ENCODE data around the gene CYBC1. TPM values are rescaled to one million over a fixed set of nuclear protein-coding genes. Genes with fewer than 3 reads are reported as not detected.

The CYBC1 gene
- total and polyA plus RNA-seq, 9 donors, result 34.0 to 101 (median 58.6) TPM

- Histone ChIP-seq H3K4me3 (no peak overlapping the region), H3K27me3 (no peaks in the 10 kb centered on the region), H3K9me3 (no peaks in the 10 kb centered on the region), H3K27ac (no peak overlapping the region), H3K36me3 (no peaks in the 10 kb centered on the region), H3K4me1 (ENCODE audit: insufficient read depth) (peaks cover 3% of the 10 kb centered on the region)
- 64 to 75% (median 72%) methylated on average over 12 of the region's 12 CpGs for WGBS, 3 donors
- intact Hi-C loops (cut with DNase I), result loop anchor here in 3 of 4 donors (5.0 to 10.0 kb wide), 3 partner anchors 56 to 141 kb away; partner anchors contain the start of gene TEX19 (in 1 of the 3)
- TF ChIP-seq EP300 (IDR thresholded peaks at IDR 0.05) (no peak), CTCF (IDR thresholded peaks at IDR 0.05) (no peak), POLR2A (IDR thresholded peaks at IDR 0.05) (no peak)
- DNase-seq, result no peak
These were observed 45.4 kb upstream of the CYBC1 start for GRCh38 chr17:82495844-82496528.

- intact Hi-C loops (cut with DNase I), result loop anchor here (5.0 to 10.0 kb wide), 4 partner anchors 48 to 140 kb away; partner anchors contain the start of gene TEX19 (in 1 of the 4)
- peaks cover 3% of the 10 kb centered on the region for H3K4me1 ChIP-seq (ENCODE audit: insufficient read depth)
- WGBS, 3 donors, result 7 to 9% (median 8%) methylated on average over 17 of the region's 17 CpGs
- no peaks in the 10 kb centered on the region for H3K36me3 ChIP-seq
- TF ChIP-seq CTCF (IDR thresholded peaks at IDR 0.05) (peak; percentile 79 to 91 (median 91)), POLR2A (IDR thresholded peaks at IDR 0.05) (peak; percentile 20), EP300 (IDR thresholded peaks at IDR 0.05) (no peak)
- peak overlapping the region in 1 of 2 donors; percentile 29 for H3K27ac ChIP-seq
- no peaks in the 10 kb centered on the region for H3K9me3 ChIP-seq
- H3K4me3 ChIP-seq, result no peak overlapping the region
- no peaks in the 10 kb centered on the region for H3K27me3 ChIP-seq
- peak; percentile 91 to 95 (median 93) for DNase-seq
These were observed 43.9 kb upstream of the CYBC1 start for GRCh38 chr17:82494236-82495055.

- Histone ChIP-seq H3K27ac (no peak overlapping the region), H3K4me3 (no peak overlapping the region), H3K36me3 (no peaks in the 10 kb centered on the region), H3K4me1 (ENCODE audit: insufficient read depth) (peaks cover 3% of the 10 kb centered on the region), H3K27me3 (no peaks in the 10 kb centered on the region), H3K9me3 (no peaks in the 10 kb centered on the region)
- DNase-seq, result no peak
- whole genome bisulfite sequencing, 3 donors, result 79 to 86% (median 81%) methylated on average over 12 of the region's 12 CpGs
- no peak for TF ChIP-seq CTCF (IDR thresholded peaks at IDR 0.05)
- no peak for TF ChIP-seq EP300 (IDR thresholded peaks at IDR 0.05)
- TF ChIP-seq POLR2A (IDR thresholded peaks at IDR 0.05), result no peak
- intact Hi-C loops (cut with DNase I), result loop anchor here in 3 of 4 donors (5.0 to 10.0 kb wide), 3 partner anchors 49 to 139 kb away; partner anchors contain the start of gene TEX19 (in 1 of the 3)
These were observed 42.8 kb upstream of the CYBC1 start for GRCh38 chr17:82493226-82493781.

- Histone ChIP-seq H3K36me3 (no peaks in the 10 kb centered on the region), H3K4me3 (no peak overlapping the region), H3K27ac (no peak overlapping the region), H3K9me3 (no peaks in the 10 kb centered on the region), H3K27me3 (no peaks in the 10 kb centered on the region), H3K4me1 (ENCODE audit: insufficient read depth) (peaks cover 3% of the 10 kb centered on the region)
- 39 to 47% (median 45%) methylated on average over 13 of the region's 13 CpGs for WGBS, 3 donors
- intact Hi-C loops (cut with DNase I), result loop anchor here in 3 of 4 donors (5.0 to 10.0 kb wide), 3 partner anchors 50 to 138 kb away; partner anchors contain the start of gene TEX19 (in 1 of the 3)
- no peak for DNase-seq
- TF ChIP-seq POLR2A (IDR thresholded peaks at IDR 0.05) (no peak), CTCF (IDR thresholded peaks at IDR 0.05) (no peak), EP300 (IDR thresholded peaks at IDR 0.05) (no peak)
These were observed 42.2 kb upstream of the CYBC1 start for GRCh38 chr17:82492643-82493225.
